Hematopoietic multipotent progenitor cell treated with erythropoietin and hydrocortisone succinate and interleukin-3 and kit ligand, for 17 days (in vitro differentiated cells): ENCODE results near the gene PLSCR2.
"Not testable (repeated sequence)": the region's sequence is repeated elsewhere in the genome, so short reads cannot be mapped to it uniquely, and the experiment has no call there.

Source experiments
- DNase-seq: peaks from one replicate; pipeline ENCODE4 v3.0.0-alpha.2; 2015; ENCODE audit warnings: low spot score

PLSCR2 gene, protein sequence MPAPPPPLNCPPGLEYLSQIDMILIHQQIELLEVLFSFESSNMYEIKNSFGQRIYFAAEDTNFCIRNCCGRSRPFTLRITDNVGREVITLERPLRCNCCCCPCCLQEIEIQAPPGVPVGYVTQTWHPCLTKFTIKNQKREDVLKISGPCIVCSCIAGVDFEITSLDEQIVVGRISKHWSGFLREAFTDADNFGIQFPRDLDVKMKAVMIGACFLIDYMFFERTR

GRCh38 chr3:146469150-146470017 lies at the start of gene PLSCR2:
Gene PLSCR2 (minus strand): TSS chr3:146469561. CDS start chr3:146459904, 9,657 bp downstream.
- peak; percentile 28 for DNase-seq

DNA sequence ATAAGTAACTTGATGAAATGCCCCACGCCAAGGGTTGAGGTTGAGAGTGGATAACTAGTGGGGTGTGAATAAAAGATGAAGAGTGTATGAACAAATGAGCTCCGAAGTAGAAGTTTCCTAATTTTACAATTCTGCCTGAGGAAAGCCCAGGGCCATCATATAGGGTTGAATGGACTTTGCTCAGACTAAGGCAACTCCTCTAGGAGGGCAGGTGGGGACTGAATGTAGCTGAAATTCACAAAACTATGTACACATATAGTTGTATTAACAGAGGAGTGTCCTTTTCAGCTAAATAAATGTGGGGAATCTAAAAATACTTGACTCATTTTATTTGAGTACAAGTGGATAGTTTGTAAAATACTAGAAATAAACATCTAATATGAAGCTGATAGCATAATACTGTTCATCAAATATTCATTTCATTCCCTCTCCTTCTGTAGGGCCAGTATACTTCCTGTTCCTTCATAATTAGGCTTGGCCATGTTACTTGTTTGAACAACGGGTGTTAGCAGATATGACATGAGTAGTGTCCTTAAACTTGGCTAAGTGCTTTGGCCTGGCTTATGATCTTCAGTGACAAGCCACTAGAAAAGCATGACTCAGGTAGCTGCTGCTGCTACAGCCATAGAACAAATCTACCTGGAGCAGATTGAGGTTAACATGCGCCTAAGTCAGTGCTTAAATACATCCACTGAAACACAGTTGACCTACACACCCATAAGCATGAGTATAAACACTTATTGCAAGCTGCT lies 48.5 kb upstream of the PLSCR2 start:
- DNase-seq: no peak

GRCh38 chr3:146513386-146514051 lies 44.2 kb upstream of the PLSCR2 start:
- DNase-seq: no peak

- no peak for DNase-seq
These were observed 42.2 kb upstream of the PLSCR2 start for GRCh38 chr3:146511402-146512134.

GRCh38 chr3:146507331-146508120 lies 38.2 kb upstream of the PLSCR2 start:
- DNase-seq: no peak

- no peak for DNase-seq
These were observed 36.2 kb upstream of the PLSCR2 start for GRCh38 chr3:146505516-146505915.

DNA sequence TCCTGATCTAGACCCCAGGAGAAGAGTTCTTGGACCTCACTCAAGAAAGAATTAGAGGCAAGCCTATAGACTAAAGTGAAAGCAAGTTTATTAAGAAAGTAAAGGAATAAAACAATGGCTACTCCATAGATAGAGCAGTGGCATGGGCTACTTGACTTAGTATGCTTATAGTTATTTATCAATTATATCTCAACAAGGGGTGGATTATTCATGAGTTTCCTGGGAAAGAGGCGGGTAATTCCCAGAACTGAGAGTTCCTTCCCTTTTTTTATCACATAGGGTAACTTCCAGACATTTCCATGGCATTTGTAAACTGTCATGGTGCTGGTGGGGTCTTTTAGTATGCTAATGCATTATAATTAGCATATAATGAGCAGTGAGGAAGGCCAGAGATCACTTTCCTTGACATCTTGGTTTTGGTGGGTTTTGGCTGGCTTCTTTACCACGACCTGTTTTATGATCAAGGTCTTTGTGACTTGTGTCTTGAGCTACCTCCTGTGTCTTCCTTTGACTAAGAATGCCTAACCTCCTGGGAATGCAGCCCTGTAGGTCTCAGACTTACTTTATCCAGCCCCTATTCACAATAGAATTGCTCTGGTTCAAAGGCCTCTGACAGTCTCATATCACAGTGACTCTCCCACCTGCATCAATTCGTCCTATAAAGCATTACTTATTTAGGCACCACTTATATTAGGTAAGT lies 35.3 kb upstream of the PLSCR2 start:
- no peak for DNase-seq

DNA sequence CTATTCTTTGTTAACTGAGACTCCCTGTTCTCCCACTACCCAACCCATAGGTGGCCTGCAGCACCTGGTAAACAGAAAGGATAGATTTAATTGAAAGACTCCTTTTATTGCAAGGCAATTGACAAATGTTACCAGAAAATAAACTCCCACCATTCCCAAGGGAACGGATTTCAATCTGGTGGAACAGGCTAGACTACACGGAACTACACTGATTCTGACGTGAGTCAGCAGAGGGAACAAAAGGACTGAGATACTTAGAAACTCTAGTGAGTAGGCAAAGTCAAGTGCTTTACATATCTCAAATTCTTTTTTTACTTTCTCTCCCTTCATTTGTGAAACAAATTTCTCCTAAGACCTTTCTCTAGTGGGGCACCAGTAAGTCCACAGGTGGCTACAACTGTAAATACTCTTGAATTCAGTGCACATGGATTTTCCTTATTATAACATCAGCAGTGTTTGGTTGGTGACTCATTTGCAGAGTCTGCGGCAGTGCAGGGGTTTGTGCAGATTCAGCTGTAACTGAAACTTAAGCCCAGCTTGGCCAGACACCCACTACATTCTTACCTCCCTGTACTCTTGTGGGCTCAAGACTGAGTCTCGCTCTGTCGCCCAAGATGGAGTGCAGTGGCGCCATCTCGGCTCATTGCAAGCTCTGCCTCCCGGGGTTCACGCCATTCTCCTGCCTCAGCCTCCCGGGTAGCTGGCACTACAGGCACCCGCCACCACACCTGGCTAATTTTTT lies 34.3 kb upstream of the PLSCR2 start:
- no peak for DNase-seq

DNA sequence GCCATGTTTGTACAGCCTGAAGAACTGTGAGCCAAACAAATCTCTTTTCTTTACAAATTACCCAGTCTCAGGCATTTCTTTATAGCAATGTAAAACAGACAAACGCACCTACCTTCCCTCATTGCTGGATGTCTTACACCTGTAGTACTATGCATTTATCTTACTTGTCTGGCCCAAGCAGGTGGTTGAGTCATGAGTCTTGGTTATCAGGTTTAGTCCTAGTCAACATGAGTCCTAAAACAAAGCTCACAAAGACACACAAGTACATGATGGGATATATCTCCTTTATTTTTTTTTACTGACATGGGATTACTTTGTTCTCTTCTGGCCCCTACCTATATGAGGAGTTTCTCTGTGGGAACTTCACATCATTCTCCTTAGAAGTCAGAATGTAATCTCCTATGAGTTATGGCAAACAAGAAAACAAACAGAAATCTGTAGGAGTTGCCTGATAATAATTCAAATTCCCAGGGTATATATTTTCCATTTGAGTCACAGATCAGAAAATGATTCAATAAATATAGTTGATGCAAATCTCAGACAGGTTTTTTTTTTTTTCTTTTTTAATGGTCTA lies 33.6 kb upstream of the PLSCR2 start:
- no peak for DNase-seq

- no peak for DNase-seq
These were observed 32.4 kb upstream of the PLSCR2 start for GRCh38 chr3:146501752-146502151.

GRCh38 chr3:146499701-146500100 lies 30.3 kb upstream of the PLSCR2 start:
- no peak for DNase-seq

DNA sequence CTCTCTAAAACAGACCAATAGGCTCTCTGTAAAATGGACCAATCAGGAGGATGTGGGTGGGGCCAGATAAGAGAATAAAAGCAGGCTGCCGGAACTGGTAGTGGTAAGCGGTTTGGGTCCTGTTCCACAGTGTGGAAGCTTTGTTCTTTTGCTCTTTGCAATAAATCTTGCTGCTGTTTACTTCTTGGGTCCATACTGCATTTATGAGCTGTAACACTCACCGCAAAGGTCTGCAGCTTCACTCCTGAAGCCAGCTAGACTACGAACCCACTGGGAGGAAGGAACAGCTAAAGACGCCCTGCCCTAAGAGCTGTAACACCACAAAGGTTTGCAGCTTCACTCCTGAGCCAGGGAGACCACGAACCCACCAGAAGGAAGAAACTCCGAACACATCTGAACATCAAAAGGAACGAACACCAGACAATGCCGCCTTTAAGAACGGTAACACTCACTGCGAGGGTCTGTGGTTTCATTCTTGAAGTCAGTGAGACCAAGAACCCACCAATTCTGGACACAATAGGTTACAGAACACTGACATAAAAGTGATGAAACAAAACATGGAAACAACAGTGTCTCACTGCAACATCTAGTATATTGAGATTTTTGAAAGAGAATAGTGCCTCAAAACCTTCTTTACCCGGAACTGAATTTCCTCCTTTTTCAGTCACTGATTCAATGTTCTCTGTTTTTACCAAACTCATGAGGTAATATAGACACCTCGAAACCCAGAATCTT lies 28.8 kb upstream of the PLSCR2 start:
- no peak for DNase-seq

GRCh38 chr3:146497145-146497843 lies 27.9 kb upstream of the PLSCR2 start:
- DNase-seq: not testable (repeated sequence)

- DNase-seq: no peak
These were observed 27.4 kb upstream of the PLSCR2 start for GRCh38 chr3:146496726-146497125.

DNA sequence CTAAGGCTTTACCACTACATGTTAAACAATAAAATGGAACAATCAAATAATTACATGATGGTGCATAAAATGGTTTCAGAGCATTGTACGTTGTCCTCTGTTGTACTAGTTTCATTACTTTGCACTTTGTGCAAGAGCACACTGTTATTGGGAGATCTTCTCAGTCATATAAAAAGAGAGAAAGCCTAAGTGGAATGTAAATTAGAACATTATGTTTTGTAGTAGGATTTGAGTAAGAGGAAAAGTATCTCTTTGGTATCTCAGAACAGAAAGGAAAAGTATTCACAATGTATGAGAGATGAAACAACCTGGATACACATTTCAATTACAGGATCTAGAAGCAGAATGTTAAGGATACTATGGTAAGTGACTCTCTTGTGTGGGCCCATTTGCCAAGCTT lies 26.9 kb upstream of the PLSCR2 start:
- no peak for DNase-seq

DNA sequence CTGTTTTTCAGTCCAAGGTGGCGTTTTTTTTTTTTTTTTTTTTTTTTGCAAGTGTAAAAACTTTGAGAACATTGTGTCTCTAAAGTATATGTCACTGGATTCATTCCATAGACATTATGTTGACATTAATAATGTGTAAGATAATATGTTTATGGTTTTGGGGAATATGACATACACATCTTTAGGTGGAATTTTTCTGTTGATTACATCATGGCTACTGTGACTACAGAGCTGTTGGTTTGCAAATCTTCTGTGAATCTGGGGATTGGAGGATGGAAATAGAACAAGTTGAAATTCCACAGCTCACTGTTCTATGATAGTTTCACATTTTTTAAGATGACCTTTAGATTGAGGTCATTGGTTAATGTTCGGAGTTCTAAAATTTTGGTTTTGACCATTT lies 24.4 kb upstream of the PLSCR2 start:
- no peak for DNase-seq

DNA sequence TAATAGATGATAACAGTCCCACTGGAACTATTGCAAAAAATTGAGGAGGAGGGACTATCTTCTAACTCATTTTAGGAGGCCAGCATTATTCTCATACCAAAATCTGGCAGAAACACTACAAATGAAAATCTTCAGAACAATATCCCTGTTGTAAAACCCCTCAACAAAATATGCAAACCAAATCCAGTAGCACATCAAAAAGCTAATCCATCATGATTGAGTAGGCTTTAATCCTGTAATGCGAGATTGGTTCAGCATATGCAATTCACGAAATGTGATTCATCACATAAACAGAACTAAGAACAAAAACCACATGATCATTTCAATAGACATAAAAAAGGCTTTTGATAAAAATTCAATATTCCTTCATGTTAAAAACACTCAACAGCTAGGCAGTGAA lies 23.9 kb upstream of the PLSCR2 start:
- DNase-seq: no peak

- no peak for DNase-seq
These were observed 21.9 kb upstream of the PLSCR2 start for GRCh38 chr3:146491303-146491702.
